Islet of Langerhans (tissue), 1 donor: ENCODE measurements around the gene DLX4.

Experiments
- FAIRE-seq: peaks from one replicate; lab custom pipeline; 2011; peaks lifted over from hg19 to GRCh38; lab: Jason Lieb, UNC

DLX4 gene

DNA sequence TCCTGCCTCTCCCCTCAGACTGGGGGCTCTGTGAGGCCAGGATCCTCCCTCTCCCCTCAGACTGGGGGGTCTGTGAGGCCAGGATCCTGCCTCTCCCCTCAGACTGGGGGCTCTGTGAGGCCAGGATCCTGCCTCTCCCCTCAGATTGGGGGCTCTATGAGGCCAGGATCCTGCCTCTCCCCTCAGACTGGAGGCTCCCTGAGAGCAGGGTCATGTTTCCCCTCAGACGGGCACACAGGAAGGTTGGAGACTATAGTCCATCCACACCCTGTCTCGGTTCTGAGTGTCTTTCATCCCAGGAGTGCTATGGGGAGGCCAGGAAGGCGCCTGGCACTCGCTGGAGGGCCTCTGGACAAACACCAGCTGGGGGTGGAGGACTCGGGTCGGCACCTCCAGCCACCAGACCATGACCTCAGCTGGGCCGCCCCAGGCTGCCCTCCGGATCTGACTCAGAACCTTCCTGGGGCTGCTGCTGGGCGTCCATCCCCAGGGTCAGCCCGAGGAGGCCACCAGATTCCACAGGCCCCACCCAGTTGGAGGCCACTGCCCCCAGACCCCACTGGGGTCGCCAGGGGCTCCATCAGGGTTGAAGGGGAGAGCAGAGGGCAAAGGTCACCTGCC is 21.9 kb upstream of the DLX4 start:
- no peak for FAIRE-seq

DNA sequence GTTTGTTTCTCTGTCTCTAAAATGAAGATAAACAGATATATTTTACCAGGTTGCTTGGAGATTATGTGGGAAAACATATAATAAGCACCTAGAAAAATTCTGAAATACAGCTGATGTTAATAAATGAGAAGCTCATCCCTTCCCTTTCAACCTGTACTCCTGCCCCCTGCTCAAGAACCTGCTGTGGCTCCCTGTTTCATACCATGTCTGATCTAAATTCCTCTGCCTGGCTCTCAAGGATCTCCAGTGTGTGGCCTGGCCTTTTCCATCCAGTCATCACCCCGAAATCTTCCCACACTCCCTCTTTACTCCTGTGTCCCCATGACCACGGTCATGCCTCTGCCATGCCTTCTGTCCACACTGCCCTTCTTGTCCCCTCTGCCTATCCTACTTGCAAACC is 19.4 kb upstream of the DLX4 start:
- no peak for FAIRE-seq

DNA sequence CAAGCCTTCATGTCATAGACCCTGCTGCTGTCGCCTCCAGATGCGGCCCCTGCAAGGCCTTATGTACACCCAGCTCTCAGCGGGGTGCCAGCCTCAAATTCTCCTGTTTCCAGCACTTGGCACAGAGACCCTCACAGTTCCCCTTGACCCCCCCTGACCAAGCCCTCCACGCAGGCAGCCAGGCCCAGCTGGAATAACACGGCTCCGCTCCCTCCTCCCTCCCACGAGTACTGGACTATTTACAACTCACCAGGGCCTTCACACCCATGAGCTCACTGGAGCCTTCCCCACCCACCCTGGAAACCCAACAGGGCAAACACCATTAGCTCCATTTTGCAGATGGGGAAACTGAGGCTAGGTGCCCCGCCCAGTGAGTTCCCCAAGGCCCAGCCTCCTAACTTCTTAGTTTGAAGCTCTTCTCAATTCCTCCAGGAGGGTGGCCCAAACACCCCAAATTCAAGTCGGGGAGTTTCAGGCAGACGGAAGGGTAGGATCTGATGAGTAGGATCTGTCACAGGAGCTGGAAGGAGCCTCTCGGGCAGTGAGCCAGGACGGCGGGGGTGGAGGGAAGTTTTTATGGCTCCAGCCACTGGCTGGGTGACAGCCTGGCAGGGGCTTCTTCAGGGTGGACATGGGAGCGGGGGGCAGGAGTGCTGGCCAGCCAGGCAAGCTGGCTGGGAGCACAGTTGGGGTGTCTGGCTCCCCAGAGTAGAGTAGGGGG is 17.5 kb upstream of the DLX4 start:
- FAIRE-seq: no peak

DNA sequence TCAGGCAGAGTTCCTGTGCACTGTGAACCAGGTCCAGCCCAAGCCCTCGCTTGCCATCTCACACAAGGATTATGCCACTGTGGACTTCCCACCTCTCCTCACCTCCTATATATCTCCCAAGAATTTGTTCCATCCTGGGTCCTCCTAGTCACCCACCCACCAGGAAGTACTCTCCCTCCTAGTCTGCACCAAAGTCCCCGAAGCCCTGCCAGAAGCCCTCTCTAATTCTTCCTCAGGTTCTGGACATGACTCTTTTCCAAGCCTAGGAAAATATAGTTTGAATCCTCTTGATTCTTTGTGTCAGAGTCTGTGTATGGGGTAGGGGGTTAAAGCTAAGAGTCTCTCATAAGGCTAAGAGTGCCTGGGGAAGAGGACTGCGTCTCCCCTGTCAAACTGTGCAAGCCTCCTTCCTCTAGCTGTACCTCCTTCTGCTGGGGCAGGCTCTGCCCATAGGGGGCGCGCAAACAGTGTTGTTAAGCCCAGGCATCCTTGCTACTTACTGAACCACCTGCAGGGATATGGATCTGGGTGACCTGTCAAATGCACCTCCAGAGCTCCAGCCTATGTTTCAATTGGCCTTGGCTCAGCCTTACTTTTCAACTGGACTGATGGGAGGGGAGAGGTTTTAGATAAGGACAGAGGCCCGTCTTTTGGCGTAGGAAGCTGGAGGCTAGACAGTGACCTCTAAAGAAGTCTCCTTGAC is 16.6 kb upstream of the DLX4 start:
- FAIRE-seq: no peak

DNA sequence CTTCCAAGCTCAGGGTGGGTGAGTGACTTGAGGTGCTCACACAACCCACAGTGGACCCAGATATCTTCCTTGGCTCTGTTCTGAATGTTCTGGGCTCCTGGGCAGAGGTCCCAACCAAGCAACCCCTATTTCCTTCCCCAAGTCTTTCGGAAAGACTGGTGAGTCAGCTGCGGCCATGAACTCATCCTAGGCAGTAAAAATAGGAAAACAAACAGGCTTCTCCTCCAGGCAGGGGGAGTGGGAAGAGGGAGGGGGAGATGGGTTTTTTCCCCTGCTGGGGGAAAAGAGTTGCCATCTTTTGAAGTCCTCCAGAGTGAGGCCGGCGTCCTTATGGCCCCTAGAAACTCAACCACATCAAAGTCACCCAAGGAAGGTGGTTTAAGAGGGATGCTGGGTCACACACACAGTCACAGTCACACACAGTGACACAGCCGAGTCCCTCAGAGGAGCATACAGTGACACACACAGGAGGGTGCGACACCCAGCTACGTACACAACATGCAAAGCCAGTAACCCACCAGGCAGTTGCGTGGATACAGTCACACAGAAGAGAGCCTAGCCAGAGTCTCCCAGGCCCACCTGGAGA is 16.0 kb upstream of the DLX4 start:
- no peak for FAIRE-seq

DNA sequence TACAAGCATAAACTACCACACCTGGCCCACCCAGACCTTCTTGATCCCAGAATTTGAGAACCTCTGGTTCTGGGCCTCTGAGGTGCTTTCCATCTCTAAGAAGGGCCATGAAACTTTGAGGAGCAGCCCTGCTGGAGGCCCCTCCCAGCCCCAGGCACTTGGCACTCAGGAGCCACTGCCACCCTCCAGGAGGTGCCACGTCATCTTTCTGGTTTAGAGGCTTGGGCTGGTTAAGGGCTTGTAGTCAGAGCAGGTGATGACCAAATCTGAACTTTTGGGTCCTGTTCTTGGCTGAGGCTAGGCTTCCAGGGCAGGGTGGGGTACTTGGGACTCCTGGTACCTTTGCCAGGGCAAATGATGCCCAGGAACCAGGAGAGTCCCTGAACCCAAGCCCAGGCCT is 13.8 kb upstream of the DLX4 start:
- FAIRE-seq: no peak

DNA sequence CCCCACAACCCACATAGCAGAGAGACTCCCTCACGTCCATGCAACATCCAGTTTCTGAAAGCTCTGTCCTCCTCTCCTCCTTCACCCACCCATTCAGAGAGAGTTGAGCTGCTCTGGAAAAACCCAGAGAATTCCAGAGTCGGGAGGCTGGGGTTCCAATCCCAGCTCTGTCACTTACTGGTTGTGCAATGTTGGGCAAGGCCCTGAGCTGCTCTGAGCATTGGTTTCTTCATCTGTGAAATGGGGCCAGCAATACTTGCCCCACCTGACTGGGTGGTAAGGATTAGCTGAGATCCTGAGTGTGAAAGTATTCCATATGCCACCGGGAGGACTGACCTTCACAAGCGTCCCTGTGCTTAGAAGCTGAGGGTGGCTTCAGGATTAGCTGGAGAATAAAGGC is 12.2 kb upstream of the DLX4 start:
- no peak for FAIRE-seq

DNA sequence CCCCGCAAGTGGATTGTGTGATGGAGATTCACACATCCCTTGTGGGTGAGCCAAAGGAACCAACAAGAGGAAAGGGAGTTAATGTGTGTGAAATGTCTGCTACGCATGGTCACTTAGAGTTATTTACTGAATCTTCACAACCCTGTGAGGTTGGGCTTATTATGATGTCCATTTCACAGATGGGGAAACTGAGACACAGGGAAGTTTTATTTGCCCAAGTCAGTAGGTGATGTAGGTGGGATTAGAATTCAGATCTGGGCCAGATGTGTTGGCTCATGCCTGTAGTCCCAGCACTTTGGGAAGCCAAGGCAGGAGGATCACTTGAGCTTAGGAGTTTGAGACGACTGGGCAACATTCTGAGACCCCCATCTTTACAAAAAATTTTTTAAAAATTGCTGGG is 11.6 kb upstream of the DLX4 start:
- FAIRE-seq: no peak

DNA sequence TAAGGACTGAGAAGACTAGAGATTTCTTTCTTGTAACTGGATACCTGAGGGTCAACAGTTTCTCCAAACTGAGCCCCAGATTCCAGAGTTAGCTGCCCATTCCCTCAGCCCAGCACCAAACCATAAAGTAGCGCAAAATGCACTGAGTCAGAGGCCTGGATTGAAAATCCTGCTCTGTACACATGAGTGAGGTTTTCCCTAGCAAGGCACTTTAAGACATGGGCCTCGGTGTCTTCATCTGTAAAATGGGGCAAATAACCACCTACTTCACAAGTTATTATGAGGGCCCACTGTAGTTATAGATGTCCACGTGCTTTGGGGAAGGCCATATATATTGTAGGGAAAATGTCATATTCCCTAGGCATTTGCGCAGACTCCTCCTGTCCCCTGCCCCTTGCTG is 10.3 kb upstream of the DLX4 start:
- FAIRE-seq: no peak

DNA sequence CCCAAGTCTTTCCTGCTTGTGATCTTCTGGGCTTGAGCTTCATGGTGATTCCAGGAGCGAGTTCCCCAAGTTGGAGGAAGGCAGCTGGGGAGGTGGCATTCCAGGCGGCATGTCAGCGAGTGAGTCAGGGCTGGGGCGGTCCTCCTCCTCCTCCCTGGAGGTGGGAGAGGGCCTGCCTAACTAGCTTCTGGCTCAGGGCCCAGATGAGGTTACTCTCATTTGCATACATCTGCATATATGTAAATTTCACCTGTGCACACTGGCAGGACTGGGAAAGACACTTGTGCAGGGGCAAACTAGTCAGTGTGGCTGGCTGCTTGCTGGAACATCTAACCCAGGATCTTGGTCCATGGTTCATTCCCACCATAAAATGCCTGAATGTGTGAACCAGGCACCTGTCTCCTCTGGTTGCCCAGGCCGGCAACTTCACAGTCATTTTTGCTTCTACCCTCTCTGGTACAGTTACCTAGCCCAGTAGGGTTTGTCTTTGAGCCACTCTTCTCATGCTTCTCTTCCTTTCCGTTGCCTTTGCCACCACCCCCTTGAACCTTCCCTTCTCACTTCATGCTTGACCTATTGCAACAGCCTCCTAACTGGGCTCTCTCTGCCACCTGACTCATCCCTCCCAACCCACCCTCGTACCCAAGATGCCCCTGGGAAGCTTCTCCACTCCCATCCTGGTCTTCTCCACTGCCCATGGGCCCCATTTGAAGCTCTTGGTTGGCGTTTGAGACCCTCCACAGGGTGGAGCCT is 9.6 kb upstream of the DLX4 start:
- FAIRE-seq: no peak

DNA sequence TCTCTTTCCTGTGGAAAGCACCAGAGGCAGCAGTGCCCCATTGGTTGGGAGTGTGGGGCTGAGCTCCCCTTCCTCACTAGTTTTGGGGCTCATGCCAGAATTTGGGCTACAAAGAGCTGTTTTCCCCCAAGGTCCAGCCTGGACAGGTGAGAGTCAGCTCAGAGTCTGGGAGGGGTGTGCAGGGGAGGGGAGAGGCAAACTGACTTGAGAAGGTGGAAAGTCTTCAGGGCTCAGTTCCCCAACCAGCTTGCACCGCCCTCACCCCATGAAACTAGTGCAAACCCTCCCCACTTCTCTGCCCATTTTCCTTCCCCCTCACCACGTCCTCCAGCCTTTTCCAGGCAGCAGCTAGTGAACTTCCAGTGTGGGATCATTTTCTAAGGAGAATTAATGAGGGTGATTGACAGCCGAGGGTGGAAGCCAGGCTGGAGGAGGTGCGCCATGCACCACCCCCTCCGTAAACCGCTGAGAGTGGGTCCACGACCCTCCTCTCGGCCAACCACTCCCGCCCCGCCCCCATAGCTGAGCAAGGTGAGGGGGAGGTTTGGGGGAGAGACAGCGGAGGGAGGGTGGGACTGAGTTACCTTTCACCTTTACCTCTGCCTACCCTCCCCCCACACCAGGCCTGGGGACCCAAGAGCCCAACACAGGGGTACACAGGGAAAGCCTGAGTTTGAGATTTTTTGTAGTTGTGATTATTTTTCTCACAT is 6.2 kb upstream of the DLX4 start:
- no peak for FAIRE-seq

DNA sequence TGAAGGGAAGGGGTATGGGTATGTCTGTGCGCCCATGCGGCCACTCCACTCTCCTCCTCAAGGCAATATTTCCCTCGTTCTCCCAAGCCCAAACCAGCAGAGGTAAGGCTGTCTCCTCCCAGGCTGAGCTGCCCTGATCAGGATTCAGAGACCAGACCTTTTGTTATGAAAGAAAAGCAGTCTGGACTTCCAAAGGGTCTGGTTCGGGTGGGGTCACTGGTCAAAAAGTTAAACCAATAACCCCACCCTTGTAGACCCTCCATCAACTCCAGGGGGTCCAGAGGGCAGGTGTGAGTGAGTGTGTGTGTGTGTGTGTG is 5.7 kb upstream of the DLX4 start:
- no peak for FAIRE-seq

DNA sequence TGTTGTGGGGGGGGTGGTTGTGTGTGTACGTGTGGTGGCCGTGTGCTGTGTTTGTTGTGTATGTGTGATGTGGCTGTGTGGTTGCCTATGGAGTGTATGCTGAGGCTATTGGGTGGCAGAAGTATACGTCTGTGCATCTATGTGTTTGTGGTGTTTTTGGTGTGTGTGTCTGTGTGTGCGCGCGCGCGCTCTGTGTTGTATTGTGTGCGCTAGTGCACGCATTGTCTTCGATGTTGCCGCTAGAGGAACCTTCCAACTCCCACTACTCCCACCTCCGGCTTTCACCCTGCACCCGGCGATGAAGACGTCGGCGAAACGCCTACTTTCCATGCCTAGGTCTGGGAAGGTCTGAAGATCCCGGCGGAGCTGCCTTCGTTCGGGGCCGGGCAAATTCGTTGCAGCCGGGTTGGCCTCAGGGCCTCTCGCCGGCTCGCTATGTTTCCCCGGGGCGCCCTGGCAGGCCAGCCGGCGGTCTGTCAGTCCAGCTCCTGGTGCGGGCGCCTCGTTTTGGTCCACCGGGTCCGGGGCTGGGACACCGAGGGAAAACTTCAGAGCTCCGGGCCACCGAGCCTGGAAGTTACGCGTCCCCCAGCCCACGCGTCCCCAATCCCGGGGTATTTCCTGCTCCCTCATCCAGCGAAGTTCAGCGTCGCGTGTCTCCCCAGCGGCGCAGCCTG is 5.2 kb upstream of the DLX4 start:
- FAIRE-seq: no peak

DNA sequence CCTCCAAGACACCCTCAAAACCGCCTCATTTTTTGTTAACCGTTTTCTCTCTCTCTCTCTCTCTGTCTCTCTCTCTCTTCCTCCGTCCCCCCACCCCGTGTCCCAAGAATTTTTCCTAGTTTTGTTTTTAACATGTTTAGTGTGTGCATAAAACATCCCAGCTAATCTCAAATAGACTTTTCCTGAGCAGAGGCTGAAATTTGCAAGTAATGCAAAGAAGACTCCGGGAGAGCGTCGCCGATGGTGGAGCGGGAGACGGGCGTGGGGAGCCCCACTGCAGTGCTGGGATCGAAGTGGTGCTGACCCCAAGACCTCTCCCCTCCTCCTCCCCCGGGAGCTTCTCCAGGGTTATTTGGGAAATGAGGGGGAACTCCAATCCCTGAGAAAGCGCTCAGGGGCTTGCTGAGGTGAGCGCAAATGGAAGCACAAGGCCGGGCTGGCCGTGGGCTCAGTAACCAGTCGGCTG is 4.7 kb upstream of the DLX4 start:
- no peak for FAIRE-seq

DNA sequence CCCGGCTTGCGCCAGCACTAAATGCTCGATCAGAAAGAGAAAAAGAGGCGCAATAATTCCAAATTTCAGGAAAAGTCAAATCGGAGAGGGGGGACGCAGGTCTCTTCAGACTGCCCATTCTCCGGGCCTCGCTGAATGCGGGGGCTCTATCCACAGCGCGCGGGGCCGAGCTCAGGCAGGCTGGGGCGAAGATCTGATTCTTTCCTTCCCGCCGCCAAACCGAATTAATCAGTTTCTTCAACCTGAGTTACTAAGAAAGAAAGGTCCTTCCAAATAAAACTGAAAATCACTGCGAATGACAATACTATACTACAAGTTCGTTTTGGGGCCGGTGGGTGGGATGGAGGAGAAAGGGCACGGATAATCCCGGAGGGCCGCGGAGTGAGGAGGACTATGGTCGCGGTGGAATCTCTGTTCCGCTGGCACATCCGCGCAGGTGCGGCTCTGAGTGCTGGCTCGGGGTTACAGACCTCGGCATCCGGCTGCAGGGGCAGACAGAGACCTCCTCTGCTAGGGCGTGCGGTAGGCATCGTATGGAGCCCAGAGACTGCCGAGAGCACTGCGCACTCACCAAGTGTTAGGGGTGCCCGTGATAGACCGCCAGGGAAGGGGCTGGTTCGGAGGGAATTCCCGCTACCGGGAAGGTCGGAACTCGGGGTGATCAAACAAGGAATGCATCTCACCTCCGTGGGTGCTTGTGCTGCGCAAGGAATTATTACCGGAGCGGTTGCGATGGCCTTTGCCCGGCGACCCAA is 4.0 kb upstream of the DLX4 start:
- FAIRE-seq: no peak

DNA sequence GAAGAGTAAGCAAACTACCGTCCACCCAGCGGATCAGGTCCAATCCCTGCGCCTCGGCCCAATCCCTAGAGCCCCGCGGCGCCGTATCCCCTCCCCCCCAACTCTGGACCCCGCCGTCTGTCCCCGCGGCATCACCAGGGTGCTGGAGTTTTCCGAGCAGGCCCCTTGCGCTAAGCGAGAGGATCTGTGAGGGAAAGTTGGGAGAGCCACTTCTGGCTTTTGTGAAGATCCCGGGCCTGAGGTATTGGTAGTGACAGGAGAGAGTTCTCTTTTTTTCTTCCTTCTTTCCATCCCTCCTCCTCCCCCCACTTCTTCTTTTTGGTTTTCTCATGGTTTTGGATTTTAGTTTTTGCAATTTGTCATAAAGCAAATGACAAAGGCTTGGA is 3.5 kb upstream of the DLX4 start:
- FAIRE-seq: no peak

DNA sequence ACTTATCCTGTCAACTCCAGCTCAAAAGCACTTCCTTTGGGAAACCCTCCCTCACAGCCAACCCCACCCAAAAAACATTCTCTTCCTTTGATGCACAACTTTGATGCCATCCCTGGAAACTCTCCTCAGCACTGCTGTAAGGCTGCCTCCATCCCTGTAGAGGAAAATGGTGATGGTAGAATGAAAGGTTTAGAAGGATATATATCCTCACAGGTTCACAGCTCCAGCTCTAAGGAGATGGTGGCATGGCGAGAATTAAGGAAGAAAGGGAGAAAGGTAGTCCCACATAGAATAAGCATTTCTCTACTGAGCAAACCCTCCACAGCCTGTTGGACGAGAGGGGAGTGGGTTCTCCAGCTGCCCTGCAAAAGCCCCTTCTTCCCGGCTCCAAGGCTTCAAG is 2.2 kb upstream of the DLX4 start:
- no peak for FAIRE-seq

DNA sequence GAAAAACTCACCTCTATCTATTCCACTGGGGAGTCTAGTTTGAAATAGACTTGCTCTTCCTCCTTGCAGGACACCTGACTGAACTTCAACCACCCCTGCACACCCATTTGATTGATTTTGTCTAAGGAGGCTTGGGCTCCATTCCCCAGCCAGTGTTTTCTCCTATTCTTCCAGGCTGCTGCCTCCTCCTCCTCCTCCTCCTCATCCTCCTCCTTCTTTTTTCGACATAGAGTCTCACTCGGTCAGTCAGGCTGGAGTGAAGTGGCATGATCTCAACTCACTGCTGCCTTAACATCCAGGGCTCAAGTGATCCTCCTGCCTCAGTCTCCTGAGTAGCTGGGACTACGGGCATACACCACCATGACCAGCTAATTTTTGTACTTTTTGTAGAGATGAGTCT is 1.8 kb upstream of the DLX4 start:
- FAIRE-seq: no peak

DNA sequence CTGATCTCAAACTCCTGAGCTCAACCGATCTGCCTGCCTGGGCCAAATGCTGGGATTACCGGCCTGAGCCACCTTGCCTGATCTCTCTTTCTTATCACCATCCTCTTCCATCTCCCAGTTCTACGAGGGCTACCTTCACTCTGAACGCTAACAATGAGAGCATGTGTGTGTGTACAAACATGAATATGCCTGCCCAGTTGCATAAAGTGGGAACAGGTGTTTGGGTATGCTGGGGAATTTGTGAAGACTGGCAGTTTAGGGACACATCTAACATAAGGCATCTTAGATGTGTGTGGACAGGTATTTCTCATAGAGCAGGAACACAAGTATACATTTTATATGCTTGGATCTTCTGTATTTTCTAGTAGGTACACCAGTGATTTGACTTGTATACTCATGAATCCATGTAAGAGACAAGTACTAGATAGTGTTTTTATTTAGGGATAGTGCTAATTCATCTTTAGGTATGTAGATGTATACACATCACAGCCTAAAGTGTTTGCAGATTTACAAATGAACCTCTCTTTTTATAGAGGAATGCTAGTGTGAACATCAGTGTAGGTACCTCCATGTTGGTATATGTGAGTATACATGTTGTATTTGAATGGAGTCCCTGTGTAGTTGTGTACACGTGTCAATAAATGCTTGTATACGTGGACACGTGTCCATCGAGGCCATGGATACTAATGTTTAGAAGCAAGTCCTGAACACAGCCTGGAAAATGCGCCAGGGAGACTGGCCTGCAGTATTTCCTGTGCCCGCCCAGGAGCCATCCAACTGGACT is 1.2 kb upstream of the DLX4 start:
- no peak for FAIRE-seq
